ENCODE measurements around the gene C1R. TPM values are rescaled to one million over a fixed set of nuclear protein-coding genes. Genes with fewer than 3 reads are reported as not detected.

The C1R gene
- total RNA-seq, 1 experiment from 2014 or later: 11.5 TPM

GRCh38 chr12:7091171-7091570 is 1.1 kb downstream of the C1R start:
- H3K4ac ChIP-seq (ENCODE audit: low read depth, low read length): no peak overlapping the region
- H3K23ac ChIP-seq (ENCODE audit: insufficient read length, low read depth, low read length): no peak overlapping the region
- 0 out of 7 replicates have a peak overlapping the region, but pooled peaks of 1 of the 3 experiments have one; percentile 9 for H3K27ac Mint-ChIP-seq
- H2BK5ac ChIP-seq (ENCODE audit: insufficient read length, low read length): no peak overlapping the region
- no peak overlapping the region for H2AFZ ChIP-seq (ENCODE audit: low read length)
- no peak overlapping the region for H3K27ac ChIP-seq (ENCODE audit: insufficient read length, low read depth, low read length)
- peaks cover 16% of the 10 kb centered on the region; the same call in 1 of the 2 replicates for H3K4me1 ChIP-seq (ENCODE audit: insufficient read depth, low read length)
- H3K9me3 ChIP-seq (ENCODE audit: control insufficient read depth, low read depth, low read length): no peaks in the 10 kb centered on the region
- no peak overlapping the region for H3K18ac ChIP-seq (ENCODE audit: insufficient read length, low read depth, low read length)
- H3K36me3 Mint-ChIP-seq (ENCODE audit: insufficient read depth in 1 of 3, low read depth in 3 of 3): peaks cover 4 to 5% (median 5%) of the 10 kb centered on the region in 3 experiments; a peak in 3 of 7 replicates
- no peak overlapping the region for H2BK120ac ChIP-seq (ENCODE audit: low read depth, low read length, poor library complexity, severe bottlenecking)
- H4K91ac ChIP-seq (ENCODE audit: insufficient read length, low read depth, low read length): no peak overlapping the region
- no peak overlapping the region for H4K8ac ChIP-seq (replicated peaks; ENCODE audit: insufficient read length, low read depth, low read length)
- H3K4me2 ChIP-seq (ENCODE audit: insufficient read depth, insufficient read length, low read length): peak overlapping the region; percentile 25
- no peak overlapping the region for H4K5ac ChIP-seq (ENCODE audit: insufficient read length, low read depth, low read length)
- H2AK5ac ChIP-seq (ENCODE audit: insufficient read length, low read length): no peak overlapping the region
- H3K23me2 ChIP-seq (ENCODE audit: insufficient read length, low read depth, low read length, poor library complexity, severe bottlenecking): peaks cover 4% of the 10 kb centered on the region
- H2BK15ac ChIP-seq (ENCODE audit: low read depth, low read length): no peak overlapping the region
- H3T11ph ChIP-seq (ENCODE audit: low read length): no peak overlapping the region
- H2BK12ac ChIP-seq (ENCODE audit: insufficient read length, low read depth, low read length): no peak overlapping the region
- H3K56ac ChIP-seq (ENCODE audit: insufficient read length, low read depth, low read length): no peak overlapping the region
- no peak overlapping the region for H3K9ac ChIP-seq (ENCODE audit: extremely low read depth, insufficient read length, low read length)
- no peak for TF ChIP-seq CTCF (conservative IDR thresholded peaks at IDR 0.05)
- no CpG with 5 or more reads among the region's 7 CpGs for WGBS (ENCODE audit: extremely low coverage, insufficient read length, low lambda C conversion rate)
- H3K14ac ChIP-seq (ENCODE audit: insufficient read depth, low read length): no peak overlapping the region
- no peaks in the 10 kb centered on the region for H3K79me1 ChIP-seq (ENCODE audit: insufficient read depth, low read depth, low read length, poor library complexity, severe bottlenecking)
- H3K4me1 Mint-ChIP-seq: peaks cover 29 to 31% of the 10 kb centered on the region in 2 experiments
- no peak for DNase-seq
- H3K79me2 ChIP-seq (ENCODE audit: insufficient read depth, low read length): no peaks in the 10 kb centered on the region
- H3K27me3 Mint-ChIP-seq (ENCODE audit: low read depth): peaks cover 10% of the 10 kb centered on the region
- H2BK20ac ChIP-seq (ENCODE audit: low read depth, low read length, poor library complexity, severe bottlenecking): no peak overlapping the region
- H4K20me1 ChIP-seq (ENCODE audit: control insufficient read depth, insufficient read depth, insufficient read length): no peaks in the 10 kb centered on the region
- H3K9me3 Mint-ChIP-seq: no peaks in the 10 kb centered on the region
- H3K4me3 Mint-ChIP-seq: no peak overlapping the region
- no peaks in the 10 kb centered on the region; the same call in 1 of the 2 replicates for H3K27me3 ChIP-seq (ENCODE audit: insufficient read depth, low read length)

Measured in H9 (cell line).